OCI-LY7 (cell line): ENCODE results near the gene OLFM3. TPM values are rescaled to one million over a fixed set of nuclear protein-coding genes. Genes with fewer than 3 reads are reported as not detected.

Source experiments
- BruUV-seq: library from RNA; stranded (reverse); fragments of 400-500 nt; replicated peaks from 2 replicates; lab custom pipeline; 2021; lab: Mats Ljungman, UMichigan
- CTCF ChIA-PET: fragments of 300-600 bp; sonication (Branson Sonifier 250); formaldehyde crosslinking; loops from one replicate; lab custom pipeline; 2022; ENCODE audit warnings: antibody characterized with exemption; ENCODE audit not compliant: unreplicated experiment; lab: Charles Lee
- POLR2A ChIA-PET: fragments of 300-600 bp; sonication (Branson Sonifier 250); formaldehyde crosslinking; loops from one replicate; lab custom pipeline; 2022; ENCODE audit warnings: antibody characterized with exemption; lab: Charles Lee
- DNase-seq: peaks from one replicate; pipeline ENCODE4 v3.0.0-alpha.2; 2015; ENCODE audit warnings: low spot score
- H2AFZ ChIP-seq: fragments of 200-600 bp; sonication (generic), shearing (Covaris generic); 2 replicates; pipeline ENCODE4 v1.6.1; 2014; ENCODE audit warnings: mild to moderate bottlenecking, antibody characterized with exemption, low read length, moderate library complexity
- H3K27ac ChIP-seq: fragments of 200-600 bp; sonication (generic); 2 replicates; pipeline ENCODE4 v1.5.1; 2014; ENCODE audit warnings: mixed run types, low read depth, mild to moderate bottlenecking, moderate library complexity, low read length, inconsistent platforms; ENCODE audit not compliant: poor library complexity, severe bottlenecking
- H3K36me3 ChIP-seq: fragments of 200-600 bp; sonication (generic); 2 replicates; pipeline ENCODE4 v1.6.1; 2014; ENCODE audit warnings: mild to moderate bottlenecking, antibody characterized with exemption, low read length, moderate library complexity, mixed read lengths; ENCODE audit not compliant: insufficient read depth
- H3K4me1 ChIP-seq: fragments of 200-600 bp; sonication (generic); 2 replicates; pipeline ENCODE4 v1.5.1; 2014; ENCODE audit warnings: mild to moderate bottlenecking, low read length; ENCODE audit not compliant: insufficient read depth, poor library complexity, severe bottlenecking
- H3K4me2 ChIP-seq: fragments of 200-600 bp; sonication (generic); 2 replicates; pipeline ENCODE4 v1.6.1; 2014; ENCODE audit warnings: mild to moderate bottlenecking, low read length
- H3K4me3 ChIP-seq: fragments of 200-600 bp; sonication (generic); 2 replicates; pipeline ENCODE4 v1.5.1; 2014; ENCODE audit warnings: mild to moderate bottlenecking, low read depth, low read length; ENCODE audit not compliant: poor library complexity, severe bottlenecking
- H3K79me2 ChIP-seq: fragments of 200-600 bp; sonication (generic); 2 replicates; pipeline ENCODE4 v1.6.1; 2016; ENCODE audit warnings: low read depth, mild to moderate bottlenecking, low read length, moderate library complexity, mixed read lengths; ENCODE audit not compliant: insufficient read depth
- H3K9me2 ChIP-seq: fragments of 200-600 bp; sonication (generic); 2 replicates; pipeline ENCODE4 v1.6.1; 2016; ENCODE audit warnings: mild to moderate bottlenecking, low read length, mixed read lengths; ENCODE audit not compliant: insufficient read depth
- H3K9me3 ChIP-seq: fragments of 200-600 bp; sonication (generic); 2 replicates; pipeline ENCODE4 v1.6.1; 2014; ENCODE audit warnings: mild to moderate bottlenecking, mixed run types, low read length, mixed read lengths
- H4K20me1 ChIP-seq: fragments of 200-600 bp; sonication (generic); 2 replicates; pipeline ENCODE4 v1.6.1; 2014; ENCODE audit warnings: mild to moderate bottlenecking, antibody characterized with exemption, low read length, moderate library complexity, mixed read lengths; ENCODE audit not compliant: insufficient read depth
- EZH2phosphoT487 ChIP-seq: fragments of 200-600 bp; sonication (generic); IDR thresholded peaks from 2 replicates; pipeline ENCODE4 v1.6.1; 2018; ENCODE audit warnings: low read depth, borderline replicate concordance, mild to moderate bottlenecking, mixed run types, antibody characterized with exemption, low read length, moderate library complexity, mixed read lengths
- intact Hi-C: fragments of 100-400 bp; cut with micrococcal nuclease; formaldehyde crosslinking; loops from one replicate; pipeline ENCODE4 v1.10.0; 2022; ENCODE audit not compliant: unreplicated experiment
- total RNA-seq, 2 experiments: library from RNA; depleted of rRNA in 1 of 2; stranded (reverse); fragments of >200 nt in 1 of 2; shearing (Covaris generic) in 1 of 2; gene quantifications; 2 replicates each; pipeline ENCODE4 v1.2.3, GENCODE V29; 2014 to 2022
- TF ChIP-seq, protein P1 (sequence below): fragments of 200-600 bp; sonication (generic); conservative IDR thresholded peaks from 2 replicates; pipeline ENCODE4 v1.5.1; 2014; ENCODE audit warnings: mild to moderate bottlenecking, antibody characterized with exemption, low read length, moderate library complexity, mixed read lengths

The OLFM3 gene
- total RNA-seq, 2 experiments from 2014 or later, result not detected

DNA sequence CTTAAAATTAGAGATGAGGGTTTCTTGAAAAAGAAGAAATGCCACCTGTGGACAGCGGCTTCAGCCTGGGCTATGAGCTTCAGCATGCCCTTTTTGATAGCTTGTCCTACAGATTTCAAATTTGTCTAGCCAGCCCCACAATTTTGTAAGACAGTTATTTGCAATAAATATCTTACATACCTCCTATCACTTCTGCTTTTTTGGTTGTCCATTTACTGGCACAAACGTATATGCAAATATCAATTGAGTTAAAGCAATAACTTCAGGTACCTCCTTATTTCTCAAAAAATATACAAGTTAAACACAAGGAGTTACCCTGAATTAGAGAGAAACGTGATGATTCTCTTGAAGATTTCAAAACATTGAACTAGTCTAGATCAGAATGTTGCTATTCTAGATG is 53.5 kb downstream of the OLFM3 start:
- no peak overlapping the region for H2AFZ ChIP-seq
- no peaks in the 10 kb centered on the region for H3K9me2 ChIP-seq
- BruUV-seq, result no TSS peak
- intact Hi-C loops, result no loop called here
- no peak overlapping the region for H3K4me2 ChIP-seq
- no peak overlapping the region for H3K4me3 ChIP-seq
- H3K36me3 ChIP-seq, result no peaks in the 10 kb centered on the region
- TF ChIP-seq, protein P1, sequence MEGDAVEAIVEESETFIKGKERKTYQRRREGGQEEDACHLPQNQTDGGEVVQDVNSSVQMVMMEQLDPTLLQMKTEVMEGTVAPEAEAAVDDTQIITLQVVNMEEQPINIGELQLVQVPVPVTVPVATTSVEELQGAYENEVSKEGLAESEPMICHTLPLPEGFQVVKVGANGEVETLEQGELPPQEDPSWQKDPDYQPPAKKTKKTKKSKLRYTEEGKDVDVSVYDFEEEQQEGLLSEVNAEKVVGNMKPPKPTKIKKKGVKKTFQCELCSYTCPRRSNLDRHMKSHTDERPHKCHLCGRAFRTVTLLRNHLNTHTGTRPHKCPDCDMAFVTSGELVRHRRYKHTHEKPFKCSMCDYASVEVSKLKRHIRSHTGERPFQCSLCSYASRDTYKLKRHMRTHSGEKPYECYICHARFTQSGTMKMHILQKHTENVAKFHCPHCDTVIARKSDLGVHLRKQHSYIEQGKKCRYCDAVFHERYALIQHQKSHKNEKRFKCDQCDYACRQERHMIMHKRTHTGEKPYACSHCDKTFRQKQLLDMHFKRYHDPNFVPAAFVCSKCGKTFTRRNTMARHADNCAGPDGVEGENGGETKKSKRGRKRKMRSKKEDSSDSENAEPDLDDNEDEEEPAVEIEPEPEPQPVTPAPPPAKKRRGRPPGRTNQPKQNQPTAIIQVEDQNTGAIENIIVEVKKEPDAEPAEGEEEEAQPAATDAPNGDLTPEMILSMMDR, result no peak
- no peak for TF ChIP-seq EZH2phosphoT487
- H4K20me1 ChIP-seq, result no peaks in the 10 kb centered on the region
- H3K27ac ChIP-seq, result no peak overlapping the region
- DNase-seq, result no peak
- H3K4me1 ChIP-seq, result no peaks in the 10 kb centered on the region
- H3K9me3 ChIP-seq, result no peaks in the 10 kb centered on the region
- no peaks in the 10 kb centered on the region for H3K79me2 ChIP-seq
- ChIA-PET POLR2A (interaction anchor here (0.7 kb wide), 1 partner anchor 185 kb away, joined by 5 read pairs; no protein-coding TSS in a partner anchor), CTCF (no interaction called here)

DNA sequence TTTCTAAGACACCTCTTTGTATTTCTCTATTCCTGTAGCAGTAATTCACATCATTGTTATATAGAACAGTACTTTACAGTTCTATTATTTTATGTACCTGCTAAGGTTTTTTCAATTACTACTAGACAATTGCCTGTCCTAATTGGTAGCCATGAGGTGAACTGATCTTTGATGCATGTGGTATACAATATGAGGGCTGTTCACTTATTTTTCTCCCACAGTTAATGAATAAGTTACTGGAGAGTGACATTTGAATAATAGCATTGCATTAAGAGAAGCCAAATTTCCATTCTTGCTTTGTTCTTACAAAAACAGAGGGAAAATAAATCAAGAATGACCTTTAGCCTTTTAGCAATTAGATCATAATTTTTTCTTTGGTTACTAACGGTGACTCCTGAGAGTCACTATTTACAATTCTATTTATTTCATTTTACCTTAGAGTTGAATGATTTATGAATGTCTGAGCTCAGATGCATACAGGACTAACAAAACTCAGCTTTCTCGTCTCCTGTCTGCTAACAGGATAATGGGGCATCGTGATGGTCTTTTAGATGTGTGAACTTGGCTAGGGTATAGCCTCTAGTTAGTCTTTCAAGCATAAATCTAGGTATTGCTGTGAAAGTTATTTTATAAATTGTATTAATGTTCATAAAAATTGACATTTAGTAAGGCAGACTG is 54.1 kb downstream of the OLFM3 start:
- Histone ChIP-seq H3K4me3 (no peak overlapping the region), H3K27ac (no peak overlapping the region), H3K4me1 (no peaks in the 10 kb centered on the region), H3K9me2 (no peaks in the 10 kb centered on the region), H3K79me2 (no peaks in the 10 kb centered on the region), H3K36me3 (no peaks in the 10 kb centered on the region), H4K20me1 (no peaks in the 10 kb centered on the region), H3K9me3 (no peaks in the 10 kb centered on the region), H2AFZ (no peak overlapping the region), H3K4me2 (no peak overlapping the region)
- intact Hi-C loops, result no loop called here
- CTCF ChIA-PET, result no interaction called here
- DNase-seq, result no peak
- no TSS peak for BruUV-seq
- TF ChIP-seq, protein P1, result no peak
- no peak for TF ChIP-seq EZH2phosphoT487
- POLR2A ChIA-PET, result interaction anchor here (0.7 kb wide), 1 partner anchor 184 kb away, joined by 5 read pairs; no protein-coding TSS in a partner anchor

DNA sequence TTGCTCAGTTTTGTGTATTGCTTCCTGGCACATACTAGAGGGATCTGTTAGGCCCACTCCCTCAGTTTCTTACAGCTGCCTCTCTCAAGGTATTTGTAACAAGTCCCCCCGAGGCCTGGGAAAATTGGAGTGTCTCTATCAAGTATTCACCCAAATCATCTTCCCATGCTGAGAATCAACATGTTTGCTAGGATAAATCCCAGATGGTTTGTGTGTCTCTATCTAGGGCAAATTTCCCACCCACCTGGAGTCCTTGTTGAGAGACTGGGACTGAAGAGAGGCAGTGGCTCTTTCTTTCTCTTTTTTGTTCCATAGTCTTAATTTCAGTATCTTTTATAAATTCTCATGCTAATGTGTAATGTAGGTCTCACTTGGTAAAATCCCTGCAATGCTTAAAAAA is 58.0 kb downstream of the OLFM3 start:
- TF ChIP-seq EZH2phosphoT487, result no peak
- TF ChIP-seq, protein P1, result no peak

More for the DNA sequence above, 58.0 kb downstream of the OLFM3 start:
- BruUV-seq, result no TSS peak
- Histone ChIP-seq H4K20me1 (no peaks in the 10 kb centered on the region), H3K79me2 (no peaks in the 10 kb centered on the region), H3K4me3 (no peak overlapping the region), H3K4me2 (no peak overlapping the region), H3K27ac (no peak overlapping the region), H3K9me3 (no peaks in the 10 kb centered on the region), H2AFZ (no peak overlapping the region), H3K4me1 (no peaks in the 10 kb centered on the region), H3K9me2 (no peaks in the 10 kb centered on the region), H3K36me3 (no peaks in the 10 kb centered on the region)
- ChIA-PET CTCF (no interaction called here), POLR2A (interaction anchor here (1.0 kb wide), 1 partner anchor 9 kb away, joined by 3 read pairs; no protein-coding TSS in a partner anchor)
- no peak for DNase-seq
- intact Hi-C loops, result no loop called here
